ENCODE data around the gene EDN1.
"Not testable (repeated sequence)": the region's sequence is repeated elsewhere in the genome, so short reads cannot be mapped to it uniquely, and the experiment has no call there.

The EDN1 gene

DNA sequence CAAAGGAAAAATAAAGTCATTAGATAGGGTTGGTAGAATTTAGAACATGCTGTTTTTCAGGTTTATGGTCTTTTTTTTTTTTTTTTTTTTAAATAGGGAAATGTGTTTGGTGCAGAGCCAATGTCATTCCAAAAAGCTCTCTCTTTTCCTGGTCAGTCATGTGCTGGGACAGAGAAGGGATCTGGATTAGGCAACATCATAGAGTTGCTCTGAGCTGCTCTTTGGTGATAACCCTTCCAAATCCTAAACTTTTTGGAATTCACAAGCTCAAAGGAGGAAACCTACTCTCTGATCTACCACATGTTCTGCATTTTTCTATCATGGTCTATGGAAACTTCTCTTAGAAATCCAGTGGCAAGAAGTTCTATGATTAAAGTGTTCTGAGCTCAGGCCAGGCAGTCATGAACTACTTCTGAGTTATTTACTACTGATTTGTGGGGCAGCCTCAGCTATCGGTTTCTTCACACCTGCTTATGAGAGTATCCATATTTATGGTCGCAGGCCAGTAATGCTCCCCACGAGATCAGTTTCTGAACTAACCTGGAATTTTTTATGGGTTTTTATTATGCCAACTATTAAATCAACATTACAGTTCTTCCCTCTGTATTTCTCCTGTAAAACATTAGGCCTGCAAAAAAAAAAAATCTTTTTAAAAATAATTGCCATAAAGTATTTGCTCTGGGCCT lies 4.8 kb downstream of the EDN1 start:
- no peak for DNase-seq (ENCODE audit: low spot score)

- no peak for DNase-seq (ENCODE audit: low spot score)
These were observed 5.5 kb downstream of the EDN1 start for GRCh38 chr6:12295558-12296254.

- no peak for DNase-seq (ENCODE audit: low spot score)
These were observed 6.1 kb downstream of the EDN1 start for GRCh38 chr6:12296255-12296573.

- no peak for DNase-seq (ENCODE audit: low spot score)
These were observed 6.4 kb downstream of the EDN1 start for GRCh38 chr6:12296604-12297003.

DNA sequence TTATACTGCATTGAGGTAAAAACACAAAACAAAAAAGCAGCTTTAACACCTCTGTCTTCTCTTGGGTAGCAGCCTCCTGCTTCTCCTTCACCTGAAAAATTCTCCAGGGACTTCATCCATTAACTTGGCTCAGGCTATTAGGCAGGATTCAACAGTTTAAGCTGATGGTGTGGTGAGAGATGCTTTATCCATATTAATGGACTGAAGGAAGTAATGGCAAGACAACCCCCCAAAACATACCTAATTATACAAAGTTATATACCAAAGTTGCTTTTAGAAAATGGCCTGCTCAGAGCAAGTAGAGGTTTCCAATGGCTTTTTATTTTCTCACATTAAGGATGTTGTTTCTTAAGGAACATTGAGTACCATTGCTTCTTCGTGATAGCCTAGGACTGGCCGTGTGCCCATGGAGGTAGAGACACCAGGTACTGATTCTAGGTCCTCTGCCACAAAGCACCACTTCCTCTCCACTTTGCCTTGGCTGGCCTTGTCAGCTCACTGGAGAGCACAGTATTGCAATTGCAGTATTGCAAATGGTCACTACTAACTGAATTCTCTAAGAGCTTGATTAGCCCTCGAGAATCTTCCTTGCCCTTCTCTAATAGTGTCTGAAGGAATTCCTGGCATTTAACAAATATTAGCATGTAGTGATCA lies 7.3 kb downstream of the EDN1 start:
- no peak for DNase-seq (ENCODE audit: low spot score)

DNA sequence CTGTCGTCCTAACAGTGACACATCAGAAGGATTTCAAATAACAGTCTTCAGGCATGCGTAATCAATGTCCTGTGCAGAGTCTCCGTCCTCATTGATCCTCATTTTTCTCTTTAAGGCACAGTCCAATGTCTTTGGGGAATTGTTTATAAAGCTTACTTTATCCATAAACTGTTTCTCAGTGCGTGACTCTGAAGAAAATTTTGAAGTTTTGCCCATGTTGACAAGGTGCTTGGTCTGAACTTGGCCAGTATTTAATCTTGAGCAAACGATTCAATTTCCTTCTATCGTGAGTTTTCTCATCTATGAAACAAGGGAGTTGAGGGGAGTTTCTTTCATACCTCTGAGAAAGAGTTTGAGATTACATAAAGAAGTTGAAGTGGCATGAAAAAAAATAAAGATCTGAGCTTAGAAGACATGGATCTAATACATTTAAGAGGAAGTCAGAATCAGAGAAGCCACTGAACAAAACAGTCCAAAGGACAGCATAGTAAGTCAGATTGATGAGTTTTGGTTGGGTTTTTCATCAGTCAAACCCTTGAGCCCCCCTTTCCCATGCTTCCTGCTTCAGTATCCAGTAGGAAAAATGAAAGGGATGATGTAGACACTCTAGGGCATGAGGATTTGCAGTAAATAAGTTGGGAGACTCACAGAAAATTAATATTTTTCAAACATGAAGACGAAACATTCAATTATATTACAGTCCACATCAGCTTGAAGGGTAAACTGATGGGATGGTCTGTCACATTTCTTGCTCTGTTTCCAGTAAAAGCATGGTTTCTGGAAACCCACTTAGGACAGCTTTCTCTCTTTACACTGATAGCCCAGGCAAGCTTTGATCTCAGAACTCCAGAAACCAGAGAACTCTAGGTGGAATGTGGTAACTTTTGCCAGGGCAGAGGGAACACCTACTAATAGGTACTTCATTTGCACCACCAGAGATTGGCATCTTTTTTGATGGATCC lies 8.1 kb downstream of the EDN1 start:
- DNase-seq (ENCODE audit: low spot score), result no peak

GRCh38 chr6:12298995-12299394 lies 8.8 kb downstream of the EDN1 start:
- DNase-seq (ENCODE audit: low spot score), result no peak

DNA sequence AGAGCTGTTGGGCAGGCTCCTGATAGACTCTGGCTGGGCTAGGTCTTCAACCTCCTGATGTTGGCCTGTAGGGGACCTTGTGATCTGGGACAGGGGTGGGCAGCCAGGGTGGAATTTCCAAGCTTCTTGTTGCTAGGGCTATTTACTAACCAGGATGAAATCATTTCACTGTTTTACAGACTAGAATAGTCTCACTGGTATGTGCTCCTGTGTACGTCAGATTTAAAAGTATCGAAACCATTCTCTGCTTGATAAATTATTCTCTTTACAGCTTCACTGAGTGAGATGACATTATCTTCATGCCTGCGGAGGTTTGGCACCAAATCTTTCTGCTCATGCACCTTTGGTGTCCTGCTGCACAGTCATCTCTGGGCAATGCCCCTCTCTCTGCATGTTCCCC lies 10.9 kb downstream of the EDN1 start:
- DNase-seq (ENCODE audit: low spot score), result no peak

- no peak for DNase-seq (ENCODE audit: low spot score)
These were observed 14.3 kb downstream of the EDN1 start for GRCh38 chr6:12304487-12304886.

- DNase-seq (ENCODE audit: low spot score), result no peak
These were observed 18.9 kb downstream of the EDN1 start for GRCh38 chr6:12309070-12309469.

DNA sequence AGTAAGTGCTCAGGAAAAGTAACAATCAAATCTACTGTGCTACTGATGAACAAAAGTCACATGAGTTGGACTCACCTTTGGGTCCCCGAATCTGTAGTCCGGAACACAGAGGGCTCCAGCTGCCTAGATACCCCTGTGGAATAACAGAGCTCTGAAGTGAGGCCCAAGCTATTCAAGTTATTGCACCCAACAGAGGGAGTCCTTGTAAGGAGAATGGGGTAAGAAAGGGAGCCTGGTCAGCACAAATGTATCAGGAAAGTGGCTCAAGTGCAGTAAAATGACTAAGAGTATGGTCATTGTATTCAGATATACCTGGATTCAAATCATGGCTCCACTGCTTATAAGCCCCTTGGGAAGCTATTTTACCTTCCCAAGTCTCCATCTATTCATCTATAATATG lies 20.9 kb downstream of the EDN1 start:
- DNase-seq (ENCODE audit: low spot score), result no peak

GRCh38 chr6:12312736-12313135 lies 22.6 kb downstream of the EDN1 start:
- DNase-seq (ENCODE audit: low spot score), result no peak

DNA sequence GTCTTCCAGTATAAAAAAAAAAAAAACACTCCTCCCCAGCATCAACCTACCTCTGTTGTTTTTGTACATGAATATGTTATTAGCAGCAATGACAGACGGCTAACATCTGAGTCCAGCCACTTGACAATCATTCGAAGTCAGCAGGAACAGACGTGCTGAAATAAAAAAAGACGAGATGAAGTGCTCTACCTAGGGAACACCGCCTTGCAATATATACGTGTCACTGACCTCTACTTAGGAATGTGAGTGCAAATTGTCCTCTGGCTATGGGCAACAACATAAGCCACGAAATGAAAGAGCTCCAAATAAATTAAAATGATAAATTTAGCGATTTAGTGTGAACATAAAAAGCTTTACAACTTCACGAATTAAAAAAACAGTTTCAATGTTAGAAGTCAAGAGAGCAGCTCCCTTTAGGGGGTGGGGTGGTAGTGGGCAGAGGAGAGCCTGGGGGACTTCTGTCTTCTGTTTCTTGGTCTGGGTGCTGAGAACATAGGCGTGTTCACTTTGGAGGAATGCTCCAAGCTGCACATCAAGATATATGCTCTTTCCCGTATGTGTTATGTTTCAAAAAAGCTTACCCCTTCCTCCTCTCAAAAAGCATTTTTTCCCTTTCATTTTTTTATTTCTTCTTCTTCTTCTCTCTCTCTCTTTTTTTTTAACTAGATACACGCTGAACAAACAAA lies 23.3 kb downstream of the EDN1 start:
- DNase-seq (ENCODE audit: low spot score), result no peak

DNA sequence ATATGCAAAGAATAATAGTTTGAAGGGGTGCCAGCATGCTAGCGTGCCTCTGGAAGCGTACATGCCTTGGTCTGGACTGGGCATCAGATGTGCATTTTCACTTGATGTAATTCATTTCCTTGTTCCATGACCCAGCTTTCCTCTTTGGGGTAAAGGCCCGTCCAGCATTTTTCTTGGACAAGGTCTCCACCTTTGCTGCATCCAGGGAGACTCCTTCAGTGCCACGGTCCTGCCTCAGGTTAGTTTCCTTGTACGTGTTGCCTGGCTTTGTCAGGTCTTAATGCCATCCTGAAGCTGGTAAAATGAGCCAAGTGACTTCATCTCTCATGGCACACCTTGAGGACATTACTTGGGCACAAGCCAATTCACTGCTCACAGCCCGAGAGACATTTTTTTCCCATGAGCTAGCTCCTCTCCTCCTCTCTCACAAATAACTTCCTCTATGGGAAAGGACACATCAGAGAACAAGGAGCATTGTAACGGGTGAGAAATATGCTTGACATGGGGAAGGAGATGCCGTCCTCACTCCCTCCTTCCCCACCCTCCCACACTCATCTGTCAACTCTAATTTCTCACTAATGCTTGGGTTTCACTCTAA lies 23.9 kb downstream of the EDN1 start:
- DNase-seq (ENCODE audit: low spot score), result no peak

GRCh38 chr6:12314751-12315150 lies 24.6 kb downstream of the EDN1 start:
- DNase-seq (ENCODE audit: low spot score), result no peak

GRCh38 chr6:12315292-12316081 lies 25.3 kb downstream of the EDN1 start:
- DNase-seq (ENCODE audit: low spot score), result no peak

GRCh38 chr6:12318749-12319148 lies 28.6 kb downstream of the EDN1 start:
- DNase-seq (ENCODE audit: low spot score), result no peak

DNA sequence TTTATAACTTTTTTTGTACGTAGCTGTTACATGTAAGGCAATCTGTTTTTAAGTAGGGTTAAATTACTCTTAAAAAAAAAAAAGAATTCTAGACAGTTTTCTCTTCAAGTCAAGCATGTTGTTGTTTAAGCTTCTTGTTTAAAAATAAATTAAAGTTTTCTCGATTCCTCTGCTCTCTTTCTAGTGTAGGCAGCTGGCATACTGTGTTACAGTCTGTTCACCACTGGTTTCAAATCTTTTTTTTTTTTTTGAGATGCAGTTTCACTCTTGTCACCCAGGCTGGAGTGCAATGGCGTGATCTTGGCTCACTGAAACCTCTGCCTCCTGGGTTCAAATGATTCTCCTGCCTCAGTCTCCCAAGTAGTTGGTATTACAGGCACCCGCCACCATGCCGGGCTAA lies 29.9 kb downstream of the EDN1 start:
- DNase-seq (ENCODE audit: low spot score), result not testable (repeated sequence)

- DNase-seq (ENCODE audit: low spot score), result no peak
These were observed 33.9 kb downstream of the EDN1 start for GRCh38 chr6:12324099-12324498.

DNA sequence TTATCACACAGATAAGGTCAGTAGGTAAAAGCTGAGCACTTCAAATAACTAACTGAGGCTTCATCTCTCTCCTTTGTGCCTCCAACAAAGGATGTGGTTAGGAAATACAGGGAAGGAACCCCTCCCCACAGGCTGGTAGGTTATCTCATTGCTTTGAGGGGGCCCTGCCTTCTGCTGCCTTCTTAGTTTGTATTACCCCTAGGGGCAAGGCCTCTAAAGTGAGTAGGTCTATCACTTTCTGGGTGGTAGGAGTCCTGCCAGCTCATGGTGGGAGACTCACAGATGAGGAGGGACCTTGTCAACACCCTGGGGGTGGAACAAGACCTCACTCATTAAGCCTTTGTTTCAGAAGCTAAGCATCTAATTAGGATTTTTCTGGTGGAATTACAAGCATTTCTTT lies 34.6 kb downstream of the EDN1 start:
- no peak for DNase-seq (ENCODE audit: low spot score)

GRCh38 chr6:12325872-12326271 lies 35.7 kb downstream of the EDN1 start:
- no peak for DNase-seq (ENCODE audit: low spot score)

Measured in hematopoietic multipotent progenitor cell treated with erythropoietin and hydrocortisone succinate and interleukin-3 and kit ligand, for 17 days (in vitro differentiated cells).